ENCODE measurements around the gene PARVA. TPM values are rescaled to one million over a fixed set of nuclear protein-coding genes. Genes with fewer than 3 reads are reported as not detected.

Gene PARVA
- polyA plus RNA-seq, 3 donors: not detected

DNA sequence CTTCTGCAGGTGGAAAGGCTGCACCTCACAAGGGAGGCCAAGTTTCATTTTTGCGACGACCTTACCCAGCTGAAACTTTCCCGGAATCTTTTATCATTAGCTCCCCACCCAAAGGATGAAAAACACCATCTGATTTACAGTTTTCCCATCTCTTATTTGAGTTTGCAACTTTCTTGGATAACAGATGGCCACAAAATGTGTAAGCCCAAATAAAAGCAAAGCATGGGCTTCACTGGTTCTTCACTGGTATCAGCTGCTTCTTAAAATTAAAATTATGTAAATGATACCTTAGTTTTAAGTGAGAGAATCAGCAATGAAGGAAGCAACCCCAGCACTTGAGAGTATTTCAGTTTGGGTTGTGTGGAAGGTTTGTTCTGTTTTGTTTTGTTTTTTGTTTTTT is 55.8 kb downstream of the PARVA start:
- no peak overlapping the region for H3K4me3 Mint-ChIP-seq
- Histone ChIP-seq H3K27ac (ENCODE audit: low read depth in 1 of 2, low read length in 2 of 2) (no peak overlapping the region), H3K9ac (ENCODE audit: insufficient read depth, low read length, poor library complexity, severe bottlenecking) (no peak overlapping the region), H3K79me2 (ENCODE audit: insufficient read depth, low read length) (no peaks in the 10 kb centered on the region), H3K36me3 (replicated peaks in 1 of 2; ENCODE audit: control insufficient read depth in 1 of 2, insufficient read depth in 2 of 2, low read length in 2 of 2) (no peaks in the 10 kb centered on the region), H3K4me2 (replicated peaks; ENCODE audit: extremely low read depth, low read length, poor library complexity, severe bottlenecking) (no peak overlapping the region), H2AFZ (ENCODE audit: insufficient read depth, low read depth, low read length, poor library complexity, severe bottlenecking) (no peak overlapping the region), H3K4me1 (ENCODE audit: control insufficient read depth in 1 of 2, insufficient read depth in 2 of 2, low read length in 2 of 2) (no peaks in the 10 kb centered on the region), H4K20me1 (ENCODE audit: insufficient read depth, low read length) (no peaks in the 10 kb centered on the region), H3K4me3 (replicated peaks in 1 of 3; ENCODE audit: low read depth in 2 of 3, low read length in 3 of 3) (no peak overlapping the region), H3K27me3 (ENCODE audit: control insufficient read depth in 2 of 2, insufficient read depth in 2 of 2, low read length in 2 of 2) (no peaks in the 10 kb centered on the region), H3K9me3 (replicated peaks in 1 of 2; ENCODE audit: control insufficient read depth in 1 of 2, insufficient read depth in 1 of 2, low read length in 2 of 2) (no peaks in the 10 kb centered on the region)
- H3K36me3 Mint-ChIP-seq: no peaks in the 10 kb centered on the region
- H3K9me3 Mint-ChIP-seq: peaks cover 0 to 7% (median 0%) of the 10 kb centered on the region in 7 donors
- intact Hi-C loops (cut with micrococcal nuclease): no loop called here
- peaks cover 0 to 8% (median 3%) of the 10 kb centered on the region in 3 donors for H3K27me3 Mint-ChIP-seq (ENCODE audit: low read depth in 3 of 3)
- no peak for DNase-seq
- TF ChIP-seq, protein P1, sequence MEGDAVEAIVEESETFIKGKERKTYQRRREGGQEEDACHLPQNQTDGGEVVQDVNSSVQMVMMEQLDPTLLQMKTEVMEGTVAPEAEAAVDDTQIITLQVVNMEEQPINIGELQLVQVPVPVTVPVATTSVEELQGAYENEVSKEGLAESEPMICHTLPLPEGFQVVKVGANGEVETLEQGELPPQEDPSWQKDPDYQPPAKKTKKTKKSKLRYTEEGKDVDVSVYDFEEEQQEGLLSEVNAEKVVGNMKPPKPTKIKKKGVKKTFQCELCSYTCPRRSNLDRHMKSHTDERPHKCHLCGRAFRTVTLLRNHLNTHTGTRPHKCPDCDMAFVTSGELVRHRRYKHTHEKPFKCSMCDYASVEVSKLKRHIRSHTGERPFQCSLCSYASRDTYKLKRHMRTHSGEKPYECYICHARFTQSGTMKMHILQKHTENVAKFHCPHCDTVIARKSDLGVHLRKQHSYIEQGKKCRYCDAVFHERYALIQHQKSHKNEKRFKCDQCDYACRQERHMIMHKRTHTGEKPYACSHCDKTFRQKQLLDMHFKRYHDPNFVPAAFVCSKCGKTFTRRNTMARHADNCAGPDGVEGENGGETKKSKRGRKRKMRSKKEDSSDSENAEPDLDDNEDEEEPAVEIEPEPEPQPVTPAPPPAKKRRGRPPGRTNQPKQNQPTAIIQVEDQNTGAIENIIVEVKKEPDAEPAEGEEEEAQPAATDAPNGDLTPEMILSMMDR (IDR thresholded peaks at IDR 0.05): no peak
- no peaks in the 10 kb centered on the region for H3K4me1 Mint-ChIP-seq
- H3K27ac Mint-ChIP-seq: no peak overlapping the region
- 100% methylated on average over 2 of the region's 3 CpGs for WGBS (ENCODE audit: insufficient coverage)

DNA sequence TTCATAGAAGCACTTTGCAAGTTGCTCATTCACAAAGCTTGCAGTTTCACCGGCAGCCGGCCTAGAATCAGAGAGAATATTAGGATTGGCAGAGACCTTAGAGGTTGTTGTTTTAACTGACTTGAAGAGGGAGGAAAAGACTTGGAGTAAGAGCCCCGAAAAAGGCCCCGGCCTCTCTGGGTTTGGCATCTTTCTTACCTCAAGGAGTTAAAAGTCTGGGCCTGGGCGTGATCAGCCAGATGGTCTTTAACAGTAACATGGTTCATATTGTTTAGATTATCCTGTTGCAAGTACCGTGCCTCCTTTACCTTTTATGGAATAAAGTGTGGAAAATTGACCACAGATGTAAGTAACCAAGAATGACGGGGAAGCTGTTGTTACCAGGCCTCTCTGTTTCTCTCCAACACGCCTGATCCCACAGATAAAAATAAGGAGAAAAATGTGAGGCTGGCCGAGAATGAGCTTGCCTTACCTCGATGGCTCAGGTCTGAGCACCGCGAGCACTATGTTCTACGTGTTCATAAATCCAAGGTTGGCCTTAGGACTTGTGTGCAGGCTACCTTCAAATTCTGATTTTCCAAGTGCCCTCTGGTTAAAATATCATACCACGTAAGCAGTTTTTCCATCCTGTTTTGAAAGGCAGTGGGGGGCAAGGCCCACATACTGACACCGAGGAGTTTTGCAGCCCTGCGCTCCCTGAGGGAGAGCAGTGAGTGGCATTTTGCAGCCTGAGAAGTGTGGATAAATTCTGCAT is 56.4 kb downstream of the PARVA start:
- no peaks in the 10 kb centered on the region for H4K20me1 ChIP-seq (ENCODE audit: insufficient read depth, low read length)
- no peaks in the 10 kb centered on the region for H3K4me1 Mint-ChIP-seq
- H3K27me3 Mint-ChIP-seq (ENCODE audit: low read depth in 3 of 3): peaks cover 0 to 8% (median 3%) of the 10 kb centered on the region in 3 donors
- H2AFZ ChIP-seq (ENCODE audit: insufficient read depth, low read depth, low read length, poor library complexity, severe bottlenecking): no peak overlapping the region
- H3K9ac ChIP-seq (ENCODE audit: insufficient read depth, low read length, poor library complexity, severe bottlenecking): no peak overlapping the region
- H3K27ac ChIP-seq (ENCODE audit: low read depth in 1 of 2, low read length in 2 of 2): no peak overlapping the region
- WGBS (ENCODE audit: insufficient coverage): 96% methylated on average over 9 of the region's 16 CpGs
- no peaks in the 10 kb centered on the region for H3K36me3 Mint-ChIP-seq
- H3K27me3 ChIP-seq (ENCODE audit: control insufficient read depth in 2 of 2, insufficient read depth in 2 of 2, low read length in 2 of 2): no peaks in the 10 kb centered on the region
- TF ChIP-seq, protein P1 (IDR thresholded peaks at IDR 0.05): no peak
- H3K4me3 Mint-ChIP-seq: no peak overlapping the region
- no peak overlapping the region for H3K27ac Mint-ChIP-seq
- H3K79me2 ChIP-seq (ENCODE audit: insufficient read depth, low read length): no peaks in the 10 kb centered on the region
- H3K36me3 ChIP-seq (replicated peaks in 1 of 2; ENCODE audit: control insufficient read depth in 1 of 2, insufficient read depth in 2 of 2, low read length in 2 of 2): no peaks in the 10 kb centered on the region
- H3K9me3 Mint-ChIP-seq: peaks cover 0 to 5% (median 0%) of the 10 kb centered on the region in 7 donors
- no peak overlapping the region for H3K4me3 ChIP-seq (replicated peaks in 1 of 3; ENCODE audit: low read depth in 2 of 3, low read length in 3 of 3)
- H3K9me3 ChIP-seq (replicated peaks in 1 of 2; ENCODE audit: control insufficient read depth in 1 of 2, insufficient read depth in 1 of 2, low read length in 2 of 2): no peaks in the 10 kb centered on the region
- no peak for DNase-seq
- intact Hi-C loops (cut with micrococcal nuclease): no loop called here
- H3K4me2 ChIP-seq (replicated peaks; ENCODE audit: extremely low read depth, low read length, poor library complexity, severe bottlenecking): no peak overlapping the region
- H3K4me1 ChIP-seq (ENCODE audit: control insufficient read depth in 1 of 2, insufficient read depth in 2 of 2, low read length in 2 of 2): no peaks in the 10 kb centered on the region
